Activated CD8-positive, alpha-beta memory T cell treated with anti-CD3 and anti-CD28 coated beads, Interleukin-2, amount 50 U/mL, for 24 hours (primary cell): ENCODE measurements around the gene EED.
"Not testable (repeated sequence)": the region's sequence is repeated elsewhere in the genome, so short reads cannot be mapped to it uniquely, and the experiment has no call there.

ENCODE experiments used
- DNase-seq: peaks from one replicate; pipeline ENCODE4 v3.0.0-alpha.2; 2020; ENCODE audit errors: extremely low read depth

EED gene

GRCh38 chr11:86218125-86219084 is 26.1 kb upstream of the EED start:
- no peak for DNase-seq

- DNase-seq = no peak
Observed at GRCh38 chr11:86219311-86220193, 25.0 kb upstream of the EED start.

GRCh38 chr11:86220653-86221052 is 23.9 kb upstream of the EED start:
- no peak for DNase-seq

- DNase-seq = no peak
Observed at GRCh38 chr11:86222081-86222480, 22.5 kb upstream of the EED start.

- DNase-seq = not testable (repeated sequence)
Observed at GRCh38 chr11:86224575-86224974, 20.0 kb upstream of the EED start.

GRCh38 chr11:86225344-86225743 is 19.2 kb upstream of the EED start:
- DNase-seq = not testable (repeated sequence)

GRCh38 chr11:86228269-86229038 is 16.1 kb upstream of the EED start:
- no peak for DNase-seq

GRCh38 chr11:86229039-86229330 is 15.6 kb upstream of the EED start:
- not testable (repeated sequence) for DNase-seq

- no peak for DNase-seq
Observed at GRCh38 chr11:86230179-86230804, 14.3 kb upstream of the EED start.

GRCh38 chr11:86230921-86231434 is 13.6 kb upstream of the EED start:
- DNase-seq = no peak

GRCh38 chr11:86232556-86232955 is 12.0 kb upstream of the EED start:
- DNase-seq = no peak

- no peak for DNase-seq
Observed at GRCh38 chr11:86234831-86235461, 9.6 kb upstream of the EED start.

- DNase-seq = no peak
Observed at GRCh38 chr11:86237267-86237804, 7.2 kb upstream of the EED start.

GRCh38 chr11:86240164-86240563 is 4.4 kb upstream of the EED start:
- no peak for DNase-seq

- no peak for DNase-seq
Observed at GRCh38 chr11:86241956-86242535, 2.5 kb upstream of the EED start.

- DNase-seq = no peak
Observed at GRCh38 chr11:86243396-86243795, 1.2 kb upstream of the EED start.

GRCh38 chr11:86244063-86244521 is 461 bp upstream of the EED start:
- peak; percentile 75 for DNase-seq

GRCh38 chr11:86245369-86246292 is 1.1 kb downstream of the EED start:
- no peak for DNase-seq

GRCh38 chr11:86246293-86246675 is 1.7 kb downstream of the EED start:
- no peak for DNase-seq
